Mucosa of descending colon (tissue), 3 donors: ENCODE measurements around the gene CACNG1. TPM values are rescaled to one million over a fixed set of nuclear protein-coding genes. Genes with fewer than 3 reads are reported as not detected.

ENCODE experiments used
- ATAC-seq: fragments of 200-7000 bp; cut with Tn5 transposase; one replicate; pipeline ENCODE4 v1.9.1; 2020; ENCODE audit warnings: mild to moderate bottlenecking, moderate library complexity
- DNase-seq, 3 donors: peaks; one replicate each; pipeline ENCODE4 v3.0.0-alpha.2; 2020
- H3K36me3 ChIP-seq: fragments of 200-600 bp; one replicate; pipeline ENCODE4 v1.8.0; 2021; ENCODE audit warnings: low read depth, mild to moderate bottlenecking
- H3K4me1 ChIP-seq: fragments of 200-600 bp; one replicate; pipeline ENCODE4 v1.8.0; 2021; ENCODE audit warnings: low read depth, mild to moderate bottlenecking
- H3K4me3 ChIP-seq: fragments of 200-600 bp; one replicate; pipeline ENCODE4 v1.8.0; 2021; ENCODE audit warnings: mild to moderate bottlenecking
- H3K9me3 ChIP-seq: fragments of 200-600 bp; one replicate; pipeline ENCODE4 v1.8.0; 2021; ENCODE audit warnings: mild to moderate bottlenecking
- CTCF ChIP-seq: fragments of 200-600 bp; IDR thresholded peaks from one replicate; pipeline ENCODE4 v1.8.0; 2022; ENCODE audit warnings: antibody characterized with exemption, mild to moderate bottlenecking
- intact Hi-C, 2 donors: fragments of 100-400 bp; cut with DNase I in 1 of 2; cut with micrococcal nuclease in 1 of 2; formaldehyde crosslinking; loops; one replicate each; pipeline versions ENCODE4 v1.11.0 to v1.11.1; 2022; cut with DNase I, micrococcal nuclease
- total RNA-seq, 3 donors: library from RNA; stranded (reverse); fragmentation: NEBNext Ultra II Directional in 2 of 3; extraction: Animal tissue kit (Norgen Biotek cat#: 25700) in 2 of 3; gene quantifications; one replicate each; pipeline versions ENCODE4 v1.2.1 to v1.2.4, GENCODE V29; 2021 to 2023
- donor health status: DM: no; HTN: no; CAD: no; lungs with moderate emphysema.
- donor health status: DM: no; HTN: no; CAD: no.
- donor health status: DM: no; HTN: yes; CAD: no.

CACNG1 gene
- total RNA-seq, 3 donors from 2014 or later = not detected

GRCh38 chr17:67004181-67004580, 40.2 kb upstream of the CACNG1 start:
- Histone ChIP-seq H3K9me3 (no peaks in the 10 kb centered on the region), H3K36me3 (no peaks in the 10 kb centered on the region), H3K4me1 (no peaks in the 10 kb centered on the region), H3K4me3 (no peak overlapping the region)
- DNase-seq (no peak), ATAC-seq (no peak)
- TF ChIP-seq CTCF = no peak
- intact Hi-C loops = no loop called here

DNA sequence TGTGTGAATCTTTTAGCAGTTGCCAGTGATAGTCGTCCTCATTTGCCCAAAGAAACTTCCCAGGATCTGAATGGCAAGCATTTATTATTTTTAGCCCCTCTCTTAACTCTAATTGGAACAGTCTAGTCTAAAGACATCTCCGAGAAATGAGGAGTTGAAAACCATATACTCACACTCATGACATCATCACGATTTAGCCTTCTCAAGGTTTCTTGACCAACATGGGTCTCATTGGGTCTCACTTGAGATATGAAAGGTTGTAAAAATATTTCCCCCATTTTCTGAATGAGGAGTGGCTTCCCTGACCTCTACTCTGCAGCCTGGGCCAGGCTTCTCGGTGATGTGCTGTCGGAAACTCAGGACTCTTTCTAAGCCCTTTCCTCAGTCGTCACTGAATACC, 37.1 kb upstream of the CACNG1 start:
- DNase-seq (no peak), ATAC-seq (no peak)
- Histone ChIP-seq H3K36me3 (no peaks in the 10 kb centered on the region), H3K9me3 (no peaks in the 10 kb centered on the region), H3K4me1 (no peaks in the 10 kb centered on the region), H3K4me3 (no peak overlapping the region)
- no peak for TF ChIP-seq CTCF
- intact Hi-C loops = no loop called here

- TF ChIP-seq CTCF = no peak
- ATAC-seq = no peak
- Histone ChIP-seq H3K4me1 (no peaks in the 10 kb centered on the region), H3K9me3 (no peaks in the 10 kb centered on the region), H3K36me3 (no peaks in the 10 kb centered on the region), H3K4me3 (no peak overlapping the region)
- DNase-seq = no peak
- intact Hi-C loops = no loop called here
These were observed 36.3 kb upstream of the CACNG1 start for GRCh38 chr17:67008101-67008500.

DNA sequence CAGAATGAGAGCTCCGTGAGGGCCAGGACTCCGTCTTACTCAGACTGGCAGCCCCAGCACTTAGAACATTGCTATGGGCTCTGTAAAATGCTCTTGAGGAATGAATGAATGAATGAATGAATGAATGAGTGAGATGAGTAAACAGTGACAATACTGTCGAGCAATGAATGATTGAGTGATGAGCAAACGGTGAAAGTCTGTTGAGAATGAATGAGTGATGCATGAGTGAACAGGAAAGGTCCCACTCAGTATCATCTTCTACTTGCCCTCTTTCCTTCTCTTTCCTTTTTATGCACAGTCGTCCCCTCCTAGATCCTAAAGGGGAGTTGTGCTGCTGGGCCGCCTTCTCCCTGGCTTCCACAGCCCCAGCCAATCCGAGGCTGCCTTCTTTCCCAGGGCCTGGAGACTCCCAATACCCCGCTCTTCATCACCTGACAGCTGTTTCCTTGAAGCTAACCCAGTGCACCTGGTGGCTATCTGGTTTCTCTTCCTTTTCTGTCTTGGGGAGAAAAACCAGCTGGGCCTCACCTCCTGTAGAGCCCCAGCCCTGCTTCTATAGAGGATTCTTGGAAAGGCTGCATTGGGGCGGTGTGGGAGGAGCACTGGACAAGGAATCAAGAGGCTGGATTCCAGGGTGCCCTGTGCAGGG, 32.7 kb upstream of the CACNG1 start:
- ATAC-seq (no peak), DNase-seq (no peak)
- Histone ChIP-seq H3K9me3 (no peaks in the 10 kb centered on the region), H3K36me3 (no peaks in the 10 kb centered on the region), H3K4me1 (no peaks in the 10 kb centered on the region), H3K4me3 (no peak overlapping the region)
- no peak for TF ChIP-seq CTCF
- intact Hi-C loops = no loop called here

DNA sequence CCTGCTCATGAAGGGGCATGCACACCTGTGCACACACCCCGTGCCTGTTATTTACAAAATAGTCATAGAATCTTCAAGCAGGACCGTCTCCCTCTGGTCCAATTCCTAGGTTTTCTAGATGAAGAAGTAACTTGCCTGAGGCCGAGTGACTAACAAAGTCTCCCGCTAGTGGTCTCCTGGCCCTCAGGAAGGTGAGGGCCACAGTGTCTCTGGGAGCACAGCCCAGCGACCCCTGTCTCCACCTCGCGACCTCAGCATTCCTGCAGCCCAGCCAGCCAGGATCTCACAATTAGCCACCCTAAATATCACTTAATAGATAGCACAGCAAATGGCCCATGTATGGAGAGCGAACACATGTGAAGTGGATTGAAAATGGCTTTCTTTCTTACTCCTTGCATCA, 30.5 kb upstream of the CACNG1 start:
- ATAC-seq (no peak), DNase-seq (no peak)
- intact Hi-C loops = no loop called here
- Histone ChIP-seq H3K4me3 (no peak overlapping the region), H3K4me1 (no peaks in the 10 kb centered on the region), H3K36me3 (no peaks in the 10 kb centered on the region), H3K9me3 (no peaks in the 10 kb centered on the region)
- TF ChIP-seq CTCF = no peak

DNA sequence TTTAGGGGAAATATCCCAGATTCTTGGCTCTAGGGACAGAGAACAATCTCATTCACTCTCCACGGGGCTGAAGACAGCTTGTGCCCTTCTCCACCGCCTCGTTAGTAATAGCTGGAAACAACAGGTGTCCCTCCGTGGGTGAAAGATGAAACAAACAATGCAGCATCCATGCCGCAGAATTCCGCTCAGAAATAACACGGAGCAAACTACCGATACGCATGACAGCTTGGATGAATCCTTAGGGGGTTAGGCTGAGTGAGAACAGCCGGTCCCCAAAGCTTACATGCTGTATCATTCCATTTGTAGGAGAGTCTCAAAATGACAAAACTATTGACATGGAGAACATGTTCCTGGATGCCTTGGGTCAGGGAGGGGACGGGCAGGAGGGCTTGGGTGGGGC, 29.4 kb upstream of the CACNG1 start:
- DNase-seq (no peak), ATAC-seq (no peak)
- intact Hi-C loops = no loop called here
- H3K4me3 ChIP-seq = no peak overlapping the region
- no peak for TF ChIP-seq CTCF
- H3K4me1 ChIP-seq = no peaks in the 10 kb centered on the region
- H3K36me3 ChIP-seq = no peaks in the 10 kb centered on the region
- no peaks in the 10 kb centered on the region for H3K9me3 ChIP-seq
